WTC11 (cell line): ENCODE measurements around the gene DDC. TPM values are rescaled to one million over a fixed set of nuclear protein-coding genes. Genes with fewer than 3 reads are reported as not detected.

Experiments used
- ATAC-seq: fragments of 200-7000 bp; cut with Tn5 transposase; 2 replicates; pipeline ENCODE4 v1.10.0; 2021; ENCODE audit warnings: mild to moderate bottlenecking, moderate library complexity
- CTCF ChIA-PET: fragments of 300-600 bp; sonication (Branson Sonifier 250); formaldehyde crosslinking; loops from one replicate; lab custom pipeline; 2021; ENCODE audit warnings: antibody characterized with exemption; lab: Charles Lee
- POLR2A ChIA-PET: fragments of 350-600 bp; sonication (Branson Sonifier 250); formaldehyde crosslinking; loops from one replicate; lab custom pipeline; 2021; ENCODE audit warnings: antibody characterized with exemption; lab: Charles Lee
- DNase-seq: peaks from one replicate; pipeline ENCODE4 v3.0.0; 2021; ENCODE audit warnings: low spot score
- H3K27ac Mint-ChIP-seq: 2 replicates; pipeline ENCODE4 v1.8.0; 2021; ENCODE audit warnings: mixed read lengths
- H3K27me3 Mint-ChIP-seq: 2 replicates; pipeline ENCODE4 v1.8.0; 2021; ENCODE audit warnings: low read depth, mild to moderate bottlenecking, moderate library complexity, mixed read lengths
- H3K36me3 Mint-ChIP-seq: 2 replicates; pipeline ENCODE4 v1.8.0; 2021; ENCODE audit warnings: mixed read lengths
- H3K4me1 Mint-ChIP-seq: 2 replicates; pipeline ENCODE4 v1.8.0; 2022; ENCODE audit warnings: mixed read lengths
- H3K4me3 Mint-ChIP-seq: 2 replicates; pipeline ENCODE4 v1.8.0; 2021; ENCODE audit warnings: mild to moderate bottlenecking, moderate library complexity, mixed read lengths
- H3K9me3 Mint-ChIP-seq: 2 replicates; pipeline ENCODE4 v1.8.0; 2021; ENCODE audit warnings: mixed read lengths
- CREB1 ChIP-seq: sonication (generic); formaldehyde crosslinking; IDR thresholded peaks from 2 replicates; pipeline ENCODE4 v1.8.0; 2023; ENCODE audit warnings: mild to moderate bottlenecking, missing genetic modification reagents
- GABPB1 ChIP-seq: sonication (generic); formaldehyde crosslinking; IDR thresholded peaks from 2 replicates; pipeline ENCODE4 v1.8.1; 2023; ENCODE audit warnings: mild to moderate bottlenecking, missing genetic modification reagents
- GTF2I ChIP-seq: fragments of 250-450 bp; sonication (Bioruptor Pico); conservative IDR thresholded peaks from 2 replicates; pipeline ENCODE4 v1.4.0; 2021; ENCODE audit warnings: mild to moderate bottlenecking
- HMGA2 ChIP-seq: fragments of 250-450 bp; sonication (Bioruptor Pico); IDR thresholded peaks from 2 replicates; pipeline ENCODE4 v1.4.0; 2021; ENCODE audit warnings: mild to moderate bottlenecking, moderate library complexity
- JAZF1 ChIP-seq: fragments of 250-450 bp; sonication (Bioruptor Pico); IDR thresholded peaks from 2 replicates; pipeline ENCODE4 v1.9.0; 2021; ENCODE audit warnings: moderate library complexity, mild to moderate bottlenecking, inconsistent platforms
- NFE2L1 ChIP-seq: sonication (generic); formaldehyde crosslinking; IDR thresholded peaks from 2 replicates; pipeline ENCODE4 v1.8.1; 2023; ENCODE audit warnings: missing genetic modification reagents
- PRRX2 ChIP-seq: fragments of 250-450 bp; sonication (Bioruptor Pico); IDR thresholded peaks from 2 replicates; pipeline ENCODE4 v1.8.0; 2021; ENCODE audit warnings: mild to moderate bottlenecking
- RORB ChIP-seq: fragments of 250-450 bp; sonication (Bioruptor Pico); IDR thresholded peaks from 2 replicates; pipeline ENCODE4 v1.9.0; 2021; ENCODE audit warnings: mild to moderate bottlenecking
- SMAD3 ChIP-seq: sonication (generic); formaldehyde crosslinking; IDR thresholded peaks from 2 replicates; pipeline ENCODE4 v1.8.0; 2022; ENCODE audit warnings: missing genetic modification reagents, mild to moderate bottlenecking, borderline replicate concordance
- SMAD4 ChIP-seq: sonication (generic); formaldehyde crosslinking; IDR thresholded peaks from 2 replicates; pipeline ENCODE4 v1.8.0; 2022; ENCODE audit warnings: mild to moderate bottlenecking, missing genetic modification reagents
- TCF7 ChIP-seq: sonication (generic); formaldehyde crosslinking; IDR thresholded peaks from 2 replicates; pipeline ENCODE4 v1.8.0; 2022; ENCODE audit warnings: mild to moderate bottlenecking, low read depth, missing genetic modification reagents, moderate library complexity
- total RNA-seq: library from RNA; stranded (reverse); gene quantifications from 3 replicates; pipeline ENCODE4 v1.2.3, GENCODE V29; 2021
- TF ChIP-seq, protein P1 (sequence below): fragments of 250-450 bp; sonication (Bioruptor Pico); IDR thresholded peaks from 2 replicates; pipeline ENCODE4 v1.9.0; 2021; ENCODE audit warnings: moderate library complexity, mild to moderate bottlenecking, inconsistent platforms, borderline replicate concordance
- TF ChIP-seq, protein P2 (sequence below): sonication (generic); formaldehyde crosslinking; IDR thresholded peaks from 2 replicates; pipeline ENCODE4 v1.8.1; 2022; ENCODE audit warnings: mild to moderate bottlenecking, moderate library complexity, missing genetic modification reagents
- TF ChIP-seq, protein P3 (sequence below): fragments of 200-600 bp; IDR thresholded peaks from 2 replicates; pipeline ENCODE4 v1.8.0; 2022; ENCODE audit warnings: antibody characterized with exemption
- TF ChIP-seq, protein P4 (sequence below): sonication (generic); formaldehyde crosslinking; IDR thresholded peaks from 2 replicates; pipeline ENCODE4 v1.8.0; 2023; ENCODE audit warnings: missing genetic modification reagents, mild to moderate bottlenecking, borderline replicate concordance
- TF ChIP-seq, protein P5 (sequence below): sonication (generic); formaldehyde crosslinking; IDR thresholded peaks from 2 replicates; pipeline ENCODE4 v1.8.0; 2022; ENCODE audit warnings: mild to moderate bottlenecking, missing genetic modification reagents
- TF ChIP-seq, protein P6 (sequence below): sonication (generic); formaldehyde crosslinking; IDR thresholded peaks from 2 replicates; pipeline ENCODE4 v1.8.1; 2023; ENCODE audit warnings: mild to moderate bottlenecking, missing genetic modification reagents
- TF ChIP-seq, protein P7 (sequence below): fragments of 250-450 bp; sonication (Bioruptor Pico); IDR thresholded peaks from 2 replicates; pipeline ENCODE4 v1.8.0; 2021; ENCODE audit warnings: mild to moderate bottlenecking
- TF ChIP-seq, protein P8 (sequence below): sonication (generic); formaldehyde crosslinking; IDR thresholded peaks from 2 replicates; pipeline ENCODE4 v1.8.1; 2023; ENCODE audit warnings: mild to moderate bottlenecking, missing genetic modification reagents, borderline replicate concordance

Gene DDC
- total RNA-seq, 1 experiment from 2014 or later, result not detected

DNA sequence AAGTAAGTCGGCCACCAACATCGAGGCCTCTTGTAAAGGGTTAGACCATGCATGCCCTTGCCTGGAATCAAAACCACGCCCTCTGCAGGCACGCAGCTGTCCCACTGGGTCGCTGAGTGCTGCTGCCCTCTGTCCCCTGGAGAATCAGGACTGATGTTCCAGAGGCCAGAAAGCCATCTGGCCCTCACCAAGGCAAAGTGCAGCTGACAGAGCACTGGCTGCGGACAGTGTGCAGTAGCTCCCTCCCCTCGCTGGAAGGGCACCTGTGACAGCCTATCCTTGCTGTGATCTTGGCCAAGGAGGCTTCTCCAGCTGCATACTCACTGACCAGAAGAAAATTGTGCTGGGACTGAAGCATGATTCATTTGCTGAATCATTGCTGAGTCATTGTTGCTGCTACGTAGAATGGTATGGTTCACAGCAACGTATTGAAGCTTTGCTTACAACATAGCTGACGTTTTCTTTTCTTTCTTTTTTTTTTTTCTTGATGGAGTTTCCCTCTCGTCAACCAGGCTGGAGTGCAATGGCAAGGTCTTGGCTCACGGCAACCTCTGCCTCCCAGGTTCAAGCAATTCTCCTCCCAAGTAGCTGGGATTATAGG is 30.4 kb downstream of the DDC start:
- TF ChIP-seq SMAD3 (CRISPR knock-in tag), result no peak
- peak; percentile 78 for TF ChIP-seq NFE2L1 (CRISPR knock-in tag)
- no peak for TF ChIP-seq TCF7
- CTCF ChIA-PET, result interaction anchor here (0.8 to 1.8 kb wide), 4 partner anchors 27 to 555 kb away, joined by 3 to 6 read pairs (median 4); no protein-coding TSS in a partner anchor
- no peaks in the 10 kb centered on the region; the same call in 1 of the 2 replicates for H3K36me3 Mint-ChIP-seq
- peaks cover 14% of the 10 kb centered on the region for H3K9me3 Mint-ChIP-seq
- peaks cover 16% of the 10 kb centered on the region for H3K4me1 Mint-ChIP-seq
- H3K27ac Mint-ChIP-seq, result no peak overlapping the region
- no peaks in the 10 kb centered on the region for H3K27me3 Mint-ChIP-seq
- DNase-seq (no peak), ATAC-seq (peak; percentile 72)
- POLR2A ChIA-PET, result no interaction called here
- no peak overlapping the region for H3K4me3 Mint-ChIP-seq

DNA sequence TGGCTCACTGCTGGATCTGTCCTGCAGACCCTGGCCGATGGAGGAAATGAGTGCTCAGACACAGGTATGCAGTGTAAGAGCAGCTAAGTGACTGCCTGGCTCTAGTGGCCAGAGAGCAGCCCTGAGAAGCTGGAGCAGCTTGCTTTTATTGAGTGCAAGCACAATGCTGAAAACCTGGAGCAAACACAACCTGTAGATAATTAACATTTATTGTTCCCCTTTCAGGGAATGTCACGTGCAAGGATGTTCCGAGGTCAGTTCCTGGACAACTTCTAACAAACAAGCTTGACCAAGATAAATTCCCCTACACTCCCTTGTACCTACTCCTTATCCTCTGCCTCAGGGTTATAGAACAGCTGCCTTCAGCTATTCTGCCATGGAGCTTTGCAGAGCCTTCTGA is 31.3 kb downstream of the DDC start:
- Mint-ChIP-seq H3K4me1 (peaks cover 18% of the 10 kb centered on the region), H3K27ac (no peak overlapping the region), H3K4me3 (no peak overlapping the region), H3K27me3 (no peaks in the 10 kb centered on the region), H3K36me3 (no peaks in the 10 kb centered on the region; the same call in 1 of the 2 replicates), H3K9me3 (peaks cover 14% of the 10 kb centered on the region)
- DNase-seq, result no peak
- ATAC-seq, result no peak
- ChIA-PET CTCF (interaction anchor here (0.6 to 1.8 kb wide), 4 partner anchors 28 to 467 kb away, joined by 3 to 6 read pairs (median 4); no protein-coding TSS in a partner anchor), POLR2A (no interaction called here)
- no peak for TF ChIP-seq PRRX2 (CRISPR knock-in tag)
- no peak for TF ChIP-seq SMAD4 (CRISPR knock-in tag)
- TF ChIP-seq, protein P1, sequence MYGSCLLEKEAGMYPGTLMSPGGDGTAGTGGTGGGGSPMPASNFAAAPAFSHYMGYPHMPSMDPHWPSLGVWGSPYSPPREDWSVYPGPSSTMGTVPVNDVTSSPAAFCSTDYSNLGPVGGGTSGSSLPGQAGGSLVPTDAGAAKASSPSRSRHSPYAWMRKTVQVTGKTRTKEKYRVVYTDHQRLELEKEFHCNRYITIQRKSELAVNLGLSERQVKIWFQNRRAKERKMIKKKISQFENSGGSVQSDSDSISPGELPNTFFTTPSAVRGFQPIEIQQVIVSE, result no peak
- TF ChIP-seq, protein P2, sequence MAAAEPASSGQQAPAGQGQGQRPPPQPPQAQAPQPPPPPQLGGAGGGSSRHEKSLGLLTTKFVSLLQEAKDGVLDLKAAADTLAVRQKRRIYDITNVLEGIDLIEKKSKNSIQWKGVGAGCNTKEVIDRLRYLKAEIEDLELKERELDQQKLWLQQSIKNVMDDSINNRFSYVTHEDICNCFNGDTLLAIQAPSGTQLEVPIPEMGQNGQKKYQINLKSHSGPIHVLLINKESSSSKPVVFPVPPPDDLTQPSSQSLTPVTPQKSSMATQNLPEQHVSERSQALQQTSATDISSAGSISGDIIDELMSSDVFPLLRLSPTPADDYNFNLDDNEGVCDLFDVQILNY (CRISPR knock-in tag), result no peak
- TF ChIP-seq, protein P3, sequence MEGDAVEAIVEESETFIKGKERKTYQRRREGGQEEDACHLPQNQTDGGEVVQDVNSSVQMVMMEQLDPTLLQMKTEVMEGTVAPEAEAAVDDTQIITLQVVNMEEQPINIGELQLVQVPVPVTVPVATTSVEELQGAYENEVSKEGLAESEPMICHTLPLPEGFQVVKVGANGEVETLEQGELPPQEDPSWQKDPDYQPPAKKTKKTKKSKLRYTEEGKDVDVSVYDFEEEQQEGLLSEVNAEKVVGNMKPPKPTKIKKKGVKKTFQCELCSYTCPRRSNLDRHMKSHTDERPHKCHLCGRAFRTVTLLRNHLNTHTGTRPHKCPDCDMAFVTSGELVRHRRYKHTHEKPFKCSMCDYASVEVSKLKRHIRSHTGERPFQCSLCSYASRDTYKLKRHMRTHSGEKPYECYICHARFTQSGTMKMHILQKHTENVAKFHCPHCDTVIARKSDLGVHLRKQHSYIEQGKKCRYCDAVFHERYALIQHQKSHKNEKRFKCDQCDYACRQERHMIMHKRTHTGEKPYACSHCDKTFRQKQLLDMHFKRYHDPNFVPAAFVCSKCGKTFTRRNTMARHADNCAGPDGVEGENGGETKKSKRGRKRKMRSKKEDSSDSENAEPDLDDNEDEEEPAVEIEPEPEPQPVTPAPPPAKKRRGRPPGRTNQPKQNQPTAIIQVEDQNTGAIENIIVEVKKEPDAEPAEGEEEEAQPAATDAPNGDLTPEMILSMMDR, result no peak
- TF ChIP-seq, protein P4, sequence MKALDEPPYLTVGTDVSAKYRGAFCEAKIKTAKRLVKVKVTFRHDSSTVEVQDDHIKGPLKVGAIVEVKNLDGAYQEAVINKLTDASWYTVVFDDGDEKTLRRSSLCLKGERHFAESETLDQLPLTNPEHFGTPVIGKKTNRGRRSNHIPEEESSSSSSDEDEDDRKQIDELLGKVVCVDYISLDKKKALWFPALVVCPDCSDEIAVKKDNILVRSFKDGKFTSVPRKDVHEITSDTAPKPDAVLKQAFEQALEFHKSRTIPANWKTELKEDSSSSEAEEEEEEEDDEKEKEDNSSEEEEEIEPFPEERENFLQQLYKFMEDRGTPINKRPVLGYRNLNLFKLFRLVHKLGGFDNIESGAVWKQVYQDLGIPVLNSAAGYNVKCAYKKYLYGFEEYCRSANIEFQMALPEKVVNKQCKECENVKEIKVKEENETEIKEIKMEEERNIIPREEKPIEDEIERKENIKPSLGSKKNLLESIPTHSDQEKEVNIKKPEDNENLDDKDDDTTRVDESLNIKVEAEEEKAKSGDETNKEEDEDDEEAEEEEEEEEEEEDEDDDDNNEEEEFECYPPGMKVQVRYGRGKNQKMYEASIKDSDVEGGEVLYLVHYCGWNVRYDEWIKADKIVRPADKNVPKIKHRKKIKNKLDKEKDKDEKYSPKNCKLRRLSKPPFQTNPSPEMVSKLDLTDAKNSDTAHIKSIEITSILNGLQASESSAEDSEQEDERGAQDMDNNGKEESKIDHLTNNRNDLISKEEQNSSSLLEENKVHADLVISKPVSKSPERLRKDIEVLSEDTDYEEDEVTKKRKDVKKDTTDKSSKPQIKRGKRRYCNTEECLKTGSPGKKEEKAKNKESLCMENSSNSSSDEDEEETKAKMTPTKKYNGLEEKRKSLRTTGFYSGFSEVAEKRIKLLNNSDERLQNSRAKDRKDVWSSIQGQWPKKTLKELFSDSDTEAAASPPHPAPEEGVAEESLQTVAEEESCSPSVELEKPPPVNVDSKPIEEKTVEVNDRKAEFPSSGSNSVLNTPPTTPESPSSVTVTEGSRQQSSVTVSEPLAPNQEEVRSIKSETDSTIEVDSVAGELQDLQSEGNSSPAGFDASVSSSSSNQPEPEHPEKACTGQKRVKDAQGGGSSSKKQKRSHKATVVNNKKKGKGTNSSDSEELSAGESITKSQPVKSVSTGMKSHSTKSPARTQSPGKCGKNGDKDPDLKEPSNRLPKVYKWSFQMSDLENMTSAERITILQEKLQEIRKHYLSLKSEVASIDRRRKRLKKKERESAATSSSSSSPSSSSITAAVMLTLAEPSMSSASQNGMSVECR (CRISPR knock-in tag), result no peak
- TF ChIP-seq RORB, result no peak
- TF ChIP-seq CREB1 (CRISPR knock-in tag), result no peak
- TF ChIP-seq, protein P5, sequence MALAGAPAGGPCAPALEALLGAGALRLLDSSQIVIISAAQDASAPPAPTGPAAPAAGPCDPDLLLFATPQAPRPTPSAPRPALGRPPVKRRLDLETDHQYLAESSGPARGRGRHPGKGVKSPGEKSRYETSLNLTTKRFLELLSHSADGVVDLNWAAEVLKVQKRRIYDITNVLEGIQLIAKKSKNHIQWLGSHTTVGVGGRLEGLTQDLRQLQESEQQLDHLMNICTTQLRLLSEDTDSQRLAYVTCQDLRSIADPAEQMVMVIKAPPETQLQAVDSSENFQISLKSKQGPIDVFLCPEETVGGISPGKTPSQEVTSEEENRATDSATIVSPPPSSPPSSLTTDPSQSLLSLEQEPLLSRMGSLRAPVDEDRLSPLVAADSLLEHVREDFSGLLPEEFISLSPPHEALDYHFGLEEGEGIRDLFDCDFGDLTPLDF, result no peak
- TF ChIP-seq GTF2I (CRISPR knock-in tag), result no peak
- TF ChIP-seq, protein P6, sequence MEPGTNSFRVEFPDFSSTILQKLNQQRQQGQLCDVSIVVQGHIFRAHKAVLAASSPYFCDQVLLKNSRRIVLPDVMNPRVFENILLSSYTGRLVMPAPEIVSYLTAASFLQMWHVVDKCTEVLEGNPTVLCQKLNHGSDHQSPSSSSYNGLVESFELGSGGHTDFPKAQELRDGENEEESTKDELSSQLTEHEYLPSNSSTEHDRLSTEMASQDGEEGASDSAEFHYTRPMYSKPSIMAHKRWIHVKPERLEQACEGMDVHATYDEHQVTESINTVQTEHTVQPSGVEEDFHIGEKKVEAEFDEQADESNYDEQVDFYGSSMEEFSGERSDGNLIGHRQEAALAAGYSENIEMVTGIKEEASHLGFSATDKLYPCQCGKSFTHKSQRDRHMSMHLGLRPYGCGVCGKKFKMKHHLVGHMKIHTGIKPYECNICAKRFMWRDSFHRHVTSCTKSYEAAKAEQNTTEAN, result no peak
- TF ChIP-seq JAZF1, result no peak
- TF ChIP-seq, protein P7, sequence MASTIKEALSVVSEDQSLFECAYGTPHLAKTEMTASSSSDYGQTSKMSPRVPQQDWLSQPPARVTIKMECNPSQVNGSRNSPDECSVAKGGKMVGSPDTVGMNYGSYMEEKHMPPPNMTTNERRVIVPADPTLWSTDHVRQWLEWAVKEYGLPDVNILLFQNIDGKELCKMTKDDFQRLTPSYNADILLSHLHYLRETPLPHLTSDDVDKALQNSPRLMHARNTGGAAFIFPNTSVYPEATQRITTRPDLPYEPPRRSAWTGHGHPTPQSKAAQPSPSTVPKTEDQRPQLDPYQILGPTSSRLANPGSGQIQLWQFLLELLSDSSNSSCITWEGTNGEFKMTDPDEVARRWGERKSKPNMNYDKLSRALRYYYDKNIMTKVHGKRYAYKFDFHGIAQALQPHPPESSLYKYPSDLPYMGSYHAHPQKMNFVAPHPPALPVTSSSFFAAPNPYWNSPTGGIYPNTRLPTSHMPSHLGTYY, result no peak
- TF ChIP-seq GABPB1 (CRISPR knock-in tag), result no peak
- TF ChIP-seq HMGA2 (CRISPR knock-in tag), result no peak
- TF ChIP-seq, protein P8, sequence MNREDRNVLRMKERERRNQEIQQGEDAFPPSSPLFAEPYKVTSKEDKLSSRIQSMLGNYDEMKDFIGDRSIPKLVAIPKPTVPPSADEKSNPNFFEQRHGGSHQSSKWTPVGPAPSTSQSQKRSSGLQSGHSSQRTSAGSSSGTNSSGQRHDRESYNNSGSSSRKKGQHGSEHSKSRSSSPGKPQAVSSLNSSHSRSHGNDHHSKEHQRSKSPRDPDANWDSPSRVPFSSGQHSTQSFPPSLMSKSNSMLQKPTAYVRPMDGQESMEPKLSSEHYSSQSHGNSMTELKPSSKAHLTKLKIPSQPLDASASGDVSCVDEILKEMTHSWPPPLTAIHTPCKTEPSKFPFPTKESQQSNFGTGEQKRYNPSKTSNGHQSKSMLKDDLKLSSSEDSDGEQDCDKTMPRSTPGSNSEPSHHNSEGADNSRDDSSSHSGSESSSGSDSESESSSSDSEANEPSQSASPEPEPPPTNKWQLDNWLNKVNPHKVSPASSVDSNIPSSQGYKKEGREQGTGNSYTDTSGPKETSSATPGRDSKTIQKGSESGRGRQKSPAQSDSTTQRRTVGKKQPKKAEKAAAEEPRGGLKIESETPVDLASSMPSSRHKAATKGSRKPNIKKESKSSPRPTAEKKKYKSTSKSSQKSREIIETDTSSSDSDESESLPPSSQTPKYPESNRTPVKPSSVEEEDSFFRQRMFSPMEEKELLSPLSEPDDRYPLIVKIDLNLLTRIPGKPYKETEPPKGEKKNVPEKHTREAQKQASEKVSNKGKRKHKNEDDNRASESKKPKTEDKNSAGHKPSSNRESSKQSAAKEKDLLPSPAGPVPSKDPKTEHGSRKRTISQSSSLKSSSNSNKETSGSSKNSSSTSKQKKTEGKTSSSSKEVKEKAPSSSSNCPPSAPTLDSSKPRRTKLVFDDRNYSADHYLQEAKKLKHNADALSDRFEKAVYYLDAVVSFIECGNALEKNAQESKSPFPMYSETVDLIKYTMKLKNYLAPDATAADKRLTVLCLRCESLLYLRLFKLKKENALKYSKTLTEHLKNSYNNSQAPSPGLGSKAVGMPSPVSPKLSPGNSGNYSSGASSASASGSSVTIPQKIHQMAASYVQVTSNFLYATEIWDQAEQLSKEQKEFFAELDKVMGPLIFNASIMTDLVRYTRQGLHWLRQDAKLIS, result no peak
